SU-DHL-6 (cell line): Measurements from ENCODE around the gene RASA3.

Experiments used
- H2AFZ ChIP-seq: fragments of 200-600 bp; sonication (generic); 2 replicates; pipeline ENCODE4 v1.6.1; 2014; ENCODE audit warnings: low read depth, mild to moderate bottlenecking, moderate library complexity, mixed read lengths, antibody characterized with exemption, low read length; ENCODE audit not compliant: severe bottlenecking
- H3F3A ChIP-seq: fragments of 200-600 bp; shearing (Covaris generic); 2 replicates; pipeline ENCODE4 v1.6.0; 2016; ENCODE audit warnings: antibody characterized with exemption, mild to moderate bottlenecking; ENCODE audit not compliant: insufficient read depth
- H3K27ac ChIP-seq: fragments of 200-600 bp; sonication (generic); 2 replicates; pipeline ENCODE4 v1.5.1; 2016; ENCODE audit warnings: low read depth, mild to moderate bottlenecking, low read length, moderate library complexity, mixed read lengths
- H3K27me3 ChIP-seq: fragments of 200-600 bp; sonication (generic), shearing (Covaris generic); 2 replicates; pipeline ENCODE4 v1.6.0; 2014; ENCODE audit warnings: mild to moderate bottlenecking, low read length
- H3K36me3 ChIP-seq: fragments of 200-600 bp; sonication (generic); 2 replicates; pipeline ENCODE4 v1.6.1; 2014; ENCODE audit warnings: mild to moderate bottlenecking, low read length, mixed read lengths
- H3K4me2 ChIP-seq: fragments of 300-600, 200-600 bp; shearing (Covaris generic), sonication (generic); 2 replicates; pipeline ENCODE4 v1.6.0; 2014; ENCODE audit warnings: low read length, low read depth, mild to moderate bottlenecking; ENCODE audit not compliant: poor library complexity, severe bottlenecking
- H3K4me3 ChIP-seq: fragments of 200-600 bp; sonication (generic); 2 replicates; pipeline ENCODE4 v1.5.1; 2014; ENCODE audit warnings: antibody characterized with exemption, low read length, mild to moderate bottlenecking, mixed read lengths; ENCODE audit not compliant: insufficient read depth, poor library complexity, severe bottlenecking
- H3K79me2 ChIP-seq: fragments of 200-600 bp; sonication (generic); 2 replicates; pipeline ENCODE4 v1.6.1; 2014; ENCODE audit warnings: mild to moderate bottlenecking, low read length, moderate library complexity; ENCODE audit not compliant: insufficient read depth
- H3K9ac ChIP-seq: fragments of 200-600 bp; sonication (generic); 2 replicates; pipeline ENCODE4 v1.7.0; 2014; ENCODE audit warnings: mild to moderate bottlenecking, low read length
- H3K9me2 ChIP-seq: fragments of 200-600 bp; sonication (generic); replicated peaks from 2 replicates; pipeline ENCODE4 v1.6.1; 2014; ENCODE audit warnings: low read length; ENCODE audit not compliant: insufficient read depth
- H3K9me3 ChIP-seq: fragments of 200-600 bp; sonication (generic); 2 replicates; pipeline ENCODE4 v1.6.1; 2014; ENCODE audit warnings: low read length, mixed read lengths; ENCODE audit not compliant: insufficient read depth
- H4K20me1 ChIP-seq: fragments of 200-600 bp; sonication (generic); 2 replicates; pipeline ENCODE4 v1.6.1; 2014; ENCODE audit warnings: low read depth, mild to moderate bottlenecking, antibody characterized with exemption, low read length, moderate library complexity, mixed read lengths
- EZH2phosphoT487 ChIP-seq: fragments of 200-600 bp; sonication (generic), shearing (Covaris generic); conservative IDR thresholded peaks from 2 replicates; pipeline ENCODE4 v1.6.1; 2018; ENCODE audit warnings: mild to moderate bottlenecking, antibody characterized with exemption, low read length, moderate library complexity, mixed read lengths
- TF ChIP-seq, protein P1 (sequence below): fragments of 200-600 bp; sonication (generic); IDR thresholded peaks from one replicate; pipeline ENCODE4 v1.5.1; 2017; ENCODE audit warnings: antibody characterized with exemption, mild to moderate bottlenecking, low read length, moderate library complexity; ENCODE audit not compliant: insufficient read depth, poor library complexity, severe bottlenecking

RASA3 gene

GRCh38 chr13:113996912-113997745, 135.3 kb downstream of the RASA3 start:
- H3K27me3 ChIP-seq = no peaks in the 10 kb centered on the region
- H3K4me2 ChIP-seq = no peak overlapping the region
- no peaks in the 10 kb centered on the region for H4K20me1 ChIP-seq
- no peaks in the 10 kb centered on the region for H3K36me3 ChIP-seq
- no peak overlapping the region for H3K9ac ChIP-seq
- no peaks in the 10 kb centered on the region for H3K9me2 ChIP-seq
- no peak overlapping the region for H3K4me3 ChIP-seq
- no peak overlapping the region for H3K27ac ChIP-seq
- no peak overlapping the region for H2AFZ ChIP-seq
- TF ChIP-seq EZH2phosphoT487 = no peak
- TF ChIP-seq, protein P1, sequence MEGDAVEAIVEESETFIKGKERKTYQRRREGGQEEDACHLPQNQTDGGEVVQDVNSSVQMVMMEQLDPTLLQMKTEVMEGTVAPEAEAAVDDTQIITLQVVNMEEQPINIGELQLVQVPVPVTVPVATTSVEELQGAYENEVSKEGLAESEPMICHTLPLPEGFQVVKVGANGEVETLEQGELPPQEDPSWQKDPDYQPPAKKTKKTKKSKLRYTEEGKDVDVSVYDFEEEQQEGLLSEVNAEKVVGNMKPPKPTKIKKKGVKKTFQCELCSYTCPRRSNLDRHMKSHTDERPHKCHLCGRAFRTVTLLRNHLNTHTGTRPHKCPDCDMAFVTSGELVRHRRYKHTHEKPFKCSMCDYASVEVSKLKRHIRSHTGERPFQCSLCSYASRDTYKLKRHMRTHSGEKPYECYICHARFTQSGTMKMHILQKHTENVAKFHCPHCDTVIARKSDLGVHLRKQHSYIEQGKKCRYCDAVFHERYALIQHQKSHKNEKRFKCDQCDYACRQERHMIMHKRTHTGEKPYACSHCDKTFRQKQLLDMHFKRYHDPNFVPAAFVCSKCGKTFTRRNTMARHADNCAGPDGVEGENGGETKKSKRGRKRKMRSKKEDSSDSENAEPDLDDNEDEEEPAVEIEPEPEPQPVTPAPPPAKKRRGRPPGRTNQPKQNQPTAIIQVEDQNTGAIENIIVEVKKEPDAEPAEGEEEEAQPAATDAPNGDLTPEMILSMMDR = no peak
- H3K79me2 ChIP-seq = no peaks in the 10 kb centered on the region
- no peaks in the 10 kb centered on the region for H3F3A ChIP-seq
- no peaks in the 10 kb centered on the region for H3K9me3 ChIP-seq

GRCh38 chr13:113996081-113996911, 136.1 kb downstream of the RASA3 start:
- no peak overlapping the region for H2AFZ ChIP-seq
- H3K4me3 ChIP-seq = no peak overlapping the region
- H3K9ac ChIP-seq = no peak overlapping the region
- no peaks in the 10 kb centered on the region for H3K79me2 ChIP-seq
- no peaks in the 10 kb centered on the region for H3K27me3 ChIP-seq
- H3K36me3 ChIP-seq = no peaks in the 10 kb centered on the region
- H3K27ac ChIP-seq = no peak overlapping the region
- no peak for TF ChIP-seq EZH2phosphoT487
- TF ChIP-seq, protein P1 = no peak
- H3K9me3 ChIP-seq = no peaks in the 10 kb centered on the region
- H3F3A ChIP-seq = no peaks in the 10 kb centered on the region
- H4K20me1 ChIP-seq = no peaks in the 10 kb centered on the region
- no peak overlapping the region for H3K4me2 ChIP-seq
- H3K9me2 ChIP-seq = no peaks in the 10 kb centered on the region

DNA sequence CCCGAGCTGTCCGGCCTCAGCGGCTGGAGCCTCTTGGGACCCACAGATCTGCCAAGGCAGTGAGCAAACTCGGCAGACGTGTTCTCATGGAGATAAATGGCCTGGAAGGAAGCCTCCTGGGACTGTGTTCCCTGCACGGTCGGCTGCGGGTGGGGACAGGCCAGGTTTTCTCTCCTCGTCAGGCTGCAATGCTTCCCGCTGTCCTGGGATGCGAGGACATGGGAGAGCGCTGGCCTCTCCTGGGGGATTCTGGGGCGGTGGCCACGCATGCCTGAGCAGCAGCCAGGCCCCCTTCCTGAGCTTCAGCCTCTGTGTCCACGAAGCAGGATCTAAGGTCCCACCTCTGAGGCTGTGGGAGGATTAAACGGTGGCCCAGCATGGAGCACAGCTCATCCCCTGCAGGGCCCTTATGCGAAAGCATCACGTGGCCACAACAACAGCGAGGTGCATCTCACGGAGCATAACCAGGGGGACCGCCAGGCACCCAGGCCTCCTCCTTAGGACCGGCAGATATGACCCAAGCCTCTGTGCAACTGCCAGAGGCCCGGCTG, 137.3 kb downstream of the RASA3 start:
- H3K9me2 ChIP-seq = no peaks in the 10 kb centered on the region
- no peaks in the 10 kb centered on the region for H3K27me3 ChIP-seq
- no peak overlapping the region for H3K9ac ChIP-seq
- H3K27ac ChIP-seq = no peak overlapping the region
- no peak overlapping the region for H2AFZ ChIP-seq
- H3K9me3 ChIP-seq = no peaks in the 10 kb centered on the region
- H3K36me3 ChIP-seq = no peaks in the 10 kb centered on the region
- H4K20me1 ChIP-seq = no peaks in the 10 kb centered on the region
- H3K4me2 ChIP-seq = no peak overlapping the region
- H3K79me2 ChIP-seq = no peaks in the 10 kb centered on the region
- H3K4me3 ChIP-seq = no peak overlapping the region
- TF ChIP-seq, protein P1 = no peak
- no peak for TF ChIP-seq EZH2phosphoT487
- H3F3A ChIP-seq = no peaks in the 10 kb centered on the region
